GM18498 (cell line): ENCODE data around the gene DLL3.

ENCODE experiments used
- ATAC-seq: cut with Tn5 transposase; IDR thresholded peaks from one replicate; pipeline ENCODE4 v1.9.1; 2021; ENCODE audit warnings: mild to moderate bottlenecking, moderate library complexity; ENCODE audit not compliant: unreplicated experiment

DLL3 gene

GRCh38 chr19:39481676-39482075 lies 17.1 kb upstream of the DLL3 start:
- ATAC-seq: no peak

- ATAC-seq: no peak
These were observed 15.6 kb upstream of the DLL3 start for GRCh38 chr19:39483141-39483540.

GRCh38 chr19:39489756-39490155 lies 9.0 kb upstream of the DLL3 start:
- no peak for ATAC-seq

- no peak for ATAC-seq
These were observed 6.5 kb upstream of the DLL3 start for GRCh38 chr19:39492225-39492624.

- ATAC-seq: no peak
These were observed 6.0 kb upstream of the DLL3 start for GRCh38 chr19:39492788-39493187.

- ATAC-seq: no peak
These were observed 4.1 kb upstream of the DLL3 start for GRCh38 chr19:39494661-39495060.

- no peak for ATAC-seq
These were observed 2.7 kb upstream of the DLL3 start for GRCh38 chr19:39496063-39496462.

GRCh38 chr19:39497701-39497995 lies 1.1 kb upstream of the DLL3 start:
- ATAC-seq: no peak

- no peak for ATAC-seq
These were observed 550 bp upstream of the DLL3 start for GRCh38 chr19:39497996-39498797.

- no peak for ATAC-seq
These were observed 1.2 kb downstream of the DLL3 start for GRCh38 chr19:39499932-39500331.

- ATAC-seq: no peak
These were observed 1.8 kb downstream of the DLL3 start for GRCh38 chr19:39500543-39500942.

GRCh38 chr19:39501340-39501739 lies 2.6 kb downstream of the DLL3 start:
- no peak for ATAC-seq

- no peak for ATAC-seq
These were observed 4.1 kb downstream of the DLL3 start for GRCh38 chr19:39502640-39503417.

GRCh38 chr19:39506598-39506943 lies 7.8 kb downstream of the DLL3 start:
- ATAC-seq: no peak

GRCh38 chr19:39506944-39507714 lies 8.4 kb downstream of the DLL3 start:
- peak; percentile 57 for ATAC-seq

- ATAC-seq: no peak
These were observed 9.1 kb downstream of the DLL3 start for GRCh38 chr19:39507715-39508364.

GRCh38 chr19:39508629-39509028 lies 9.9 kb downstream of the DLL3 start:
- no peak for ATAC-seq

- no peak for ATAC-seq
These were observed 10.5 kb downstream of the DLL3 start for GRCh38 chr19:39509233-39509632.

GRCh38 chr19:39512988-39513387 lies 14.2 kb downstream of the DLL3 start:
- ATAC-seq: no peak

GRCh38 chr19:39514840-39515550 lies 16.2 kb downstream of the DLL3 start, which contains the start of gene SELENOV:
TSS of gene SELENOV (plus strand) at chr19:39515139. CDS start at chr19:39515213, 74 bp downstream.
- no peak for ATAC-seq
